Activated CD4-positive, alpha-beta T cell treated with anti-CD3 and anti-CD28 coated beads, Interleukin-2, amount 10 ng/mL, durations not matched to agents 24 days and 14 days (primary cell): ENCODE measurements around the gene TMSB15A. TPM values are rescaled to one million over a fixed set of nuclear protein-coding genes. Genes with fewer than 3 reads are reported as not detected.

ENCODE experiments used
- total RNA-seq: library from RNA; stranded (reverse); gene quantifications from 2 replicates; pipeline ENCODE4 v1.2.3, GENCODE V29; 2022

Gene TMSB15A
- total RNA-seq, 1 donor from 2014 or later: not detected

Other genes with a start within 250 kb of the TMSB15A start
- not detected in 2 replicates for gene NXF2B, start 76.7 kb downstream of the TMSB15A start, total RNA-seq
- gene TCP11X2, start 44.9 kb downstream of the TMSB15A start, total RNA-seq: not detected in 2 replicates
- gene ARMCX5, start 82.8 kb upstream of the TMSB15A start, total RNA-seq: 8.1 and 8.9 TPM in 2 replicates
- 0.43 and 0.96 TPM in 2 replicates for gene GPRASP1, start 134.7 kb upstream of the TMSB15A start, total RNA-seq
- 0.14 and 0.16 TPM in 2 replicates for gene GPRASP2, start 195.7 kb upstream of the TMSB15A start, total RNA-seq
- gene GPRASP3, start 204.0 kb upstream of the TMSB15A start, total RNA-seq: 0.56 and 1.7 TPM in 2 replicates